Endothelial cell (in vitro differentiated cells): Measurements from ENCODE around the gene IRX3. TPM values are rescaled to one million over a fixed set of nuclear protein-coding genes. Genes with fewer than 3 reads are reported as not detected.
A peak's percentile ranks its signal among the peaks of the same experiment; 100 is the strongest.

ENCODE experiments used
- DNase-seq: peaks from one replicate; pipeline ENCODE4 v3.0.0; 2021; ENCODE audit warnings: low spot score
- H3K27ac Mint-ChIP-seq: one replicate; pipeline ENCODE4 v1.8.0; 2021; ENCODE audit warnings: mixed read lengths, inconsistent platforms; ENCODE audit not compliant: unreplicated experiment
- H3K27me3 Mint-ChIP-seq: one replicate; pipeline ENCODE4 v1.8.0; 2021; ENCODE audit warnings: mild to moderate bottlenecking, moderate library complexity, mixed read lengths, inconsistent platforms; ENCODE audit not compliant: unreplicated experiment
- H3K36me3 Mint-ChIP-seq: one replicate; pipeline ENCODE4 v1.8.0; 2021; ENCODE audit warnings: mild to moderate bottlenecking, low read depth, mixed read lengths, inconsistent platforms; ENCODE audit not compliant: unreplicated experiment
- H3K4me1 Mint-ChIP-seq: one replicate; pipeline ENCODE4 v1.8.0; 2021; ENCODE audit warnings: mild to moderate bottlenecking, mixed read lengths, inconsistent platforms; ENCODE audit not compliant: unreplicated experiment
- H3K4me3 Mint-ChIP-seq: one replicate; pipeline ENCODE4 v1.8.0; 2021; ENCODE audit warnings: mild to moderate bottlenecking, mixed read lengths, inconsistent platforms; ENCODE audit not compliant: unreplicated experiment
- H3K9me3 Mint-ChIP-seq: one replicate; pipeline ENCODE4 v1.8.0; 2021; ENCODE audit warnings: mixed read lengths, inconsistent platforms; ENCODE audit not compliant: unreplicated experiment
- CTCF ChIP-seq: fragments of 200-600 bp; sonication (generic); IDR thresholded peaks from one replicate; pipeline ENCODE4 v1.5.0; 2021; ENCODE audit warnings: antibody characterized with exemption; ENCODE audit not compliant: unreplicated experiment
- total RNA-seq: library from RNA; stranded (reverse); fragmentation: NEBNext Ultra II Directional; extraction: Animal tissue kit (Norgen Biotek cat#: 25700); gene quantifications from one replicate; pipeline ENCODE4 v1.2.1, GENCODE V29; 2021; ENCODE audit not compliant: unreplicated experiment

Gene IRX3
- total RNA-seq, 1 donor from 2014 or later, result 30.5 TPM

- DNase-seq, result peak; percentile 33
- H3K4me1 Mint-ChIP-seq, result peaks cover 18% of the 10 kb centered on the region
These were observed 4.5 kb upstream of the IRX3 start for GRCh38 chr16:54290833-54291655.

GRCh38 chr16:54289945-54290832, 3.6 kb upstream of the IRX3 start:
- H3K4me1 Mint-ChIP-seq, result peaks cover 20% of the 10 kb centered on the region
- H3K36me3 Mint-ChIP-seq, result peaks cover 6% of the 10 kb centered on the region
- no peak for TF ChIP-seq CTCF
- H3K27me3 Mint-ChIP-seq, result peaks cover 16% of the 10 kb centered on the region
- peak overlapping the region; percentile 91 for H3K4me3 Mint-ChIP-seq
- no peaks in the 10 kb centered on the region for H3K9me3 Mint-ChIP-seq
- DNase-seq, result peak; percentile 18
- peak overlapping the region; percentile 58 for H3K27ac Mint-ChIP-seq

More at GRCh38 chr16:54290833-54291655, 4.5 kb upstream of the IRX3 start:
- peak overlapping the region; percentile 91 for H3K4me3 Mint-ChIP-seq
- peaks cover 15% of the 10 kb centered on the region for H3K27me3 Mint-ChIP-seq
- no peaks in the 10 kb centered on the region for H3K9me3 Mint-ChIP-seq
- H3K36me3 Mint-ChIP-seq, result peaks cover 8% of the 10 kb centered on the region
- no peak for TF ChIP-seq CTCF
- peak overlapping the region; percentile 58 for H3K27ac Mint-ChIP-seq

- Mint-ChIP-seq H3K4me3 (peak overlapping the region; percentile 79), H3K36me3 (peaks cover 10% of the 10 kb centered on the region), H3K27me3 (peaks cover 20% of the 10 kb centered on the region), H3K27ac (no peak overlapping the region), H3K9me3 (no peaks in the 10 kb centered on the region), H3K4me1 (peaks cover 24% of the 10 kb centered on the region)
- DNase-seq, result peak; percentile 36
- no peak for TF ChIP-seq CTCF
These were observed 2.8 kb upstream of the IRX3 start for GRCh38 chr16:54289242-54289944.

GRCh38 chr16:54288835-54289241, 2.3 kb upstream of the IRX3 start:
- H3K4me1 Mint-ChIP-seq, result peaks cover 24% of the 10 kb centered on the region
- peaks cover 20% of the 10 kb centered on the region for H3K27me3 Mint-ChIP-seq
- DNase-seq, result no peak

More at GRCh38 chr16:54288835-54289241, 2.3 kb upstream of the IRX3 start:
- peaks cover 10% of the 10 kb centered on the region for H3K36me3 Mint-ChIP-seq
- no peaks in the 10 kb centered on the region for H3K9me3 Mint-ChIP-seq
- no peak overlapping the region for H3K4me3 Mint-ChIP-seq
- no peak overlapping the region for H3K27ac Mint-ChIP-seq
- TF ChIP-seq CTCF, result no peak
